ENCODE results near the gene SNHG17.

GRCh38 chr20:38423541-38423940 is 11.6 kb downstream of the SNHG17 start:
- TF ChIP-seq CTCF (IDR thresholded peaks at IDR 0.05) (no peak), POLR2A (IDR thresholded peaks at IDR 0.05) (no peak)

Measured in thyroid gland (tissue), 4 donors.